Parietal lobe (tissue), 2 donors: ENCODE results near the gene NDUFV1. TPM values are rescaled to one million over a fixed set of nuclear protein-coding genes. Genes with fewer than 3 reads are reported as not detected.

Experiments
- small RNA-seq: library from RNA; depleted of rRNA; stranded (forward); fragments of <200 nt; gene quantifications from one replicate; pipeline ENCODE3, GENCODE V24; 2014; ENCODE audit warnings: low replicate concordance
- total RNA-seq: library from RNA; depleted of rRNA; stranded (reverse); fragments of >200 nt; gene quantifications from one replicate; pipeline ENCODE4 v1.2.3, GENCODE V29; 2014

The NDUFV1 gene
- total RNA-seq = 174 TPM

DNA sequence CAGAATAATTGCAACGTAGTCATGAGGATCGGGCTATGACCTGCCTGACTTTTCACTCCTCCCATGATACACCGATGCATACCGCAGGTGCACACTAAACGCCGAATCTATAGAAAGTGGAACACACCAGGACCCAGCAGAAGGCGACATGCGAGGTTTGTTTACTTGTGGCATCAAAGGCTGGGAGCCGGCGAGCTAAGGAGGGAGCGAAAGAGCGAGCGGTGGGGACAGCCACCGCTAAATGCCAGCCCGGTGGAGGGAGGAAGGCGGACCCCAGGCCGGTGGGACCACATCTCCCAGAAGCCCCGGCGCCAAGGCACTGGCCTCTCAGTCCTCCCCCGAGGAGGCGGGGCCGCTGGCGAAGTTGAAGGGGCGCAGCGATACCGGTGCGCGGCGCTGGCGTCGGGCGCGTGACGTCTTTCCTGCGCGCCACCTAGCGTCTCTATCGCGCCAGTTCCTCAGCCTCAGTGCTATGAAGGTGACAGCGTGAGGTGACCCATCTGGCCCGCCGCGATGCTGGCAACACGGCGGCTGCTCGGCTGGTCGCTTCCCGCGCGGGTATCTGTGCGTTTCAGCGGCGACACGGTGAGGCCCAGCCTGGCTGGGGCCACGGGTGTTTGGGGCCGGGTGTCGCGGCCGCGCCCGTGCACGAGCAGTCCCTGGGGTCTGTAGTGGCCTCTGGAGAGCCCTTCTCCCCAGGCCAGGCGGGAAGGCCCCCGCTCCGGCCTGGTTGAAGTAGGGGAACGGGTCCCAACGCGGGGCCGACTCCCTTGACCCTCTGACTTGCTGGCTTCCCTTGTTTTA, at the start of gene NDUFV1:
TSS of gene NDUFV1 (plus strand) at position 445 of the 804 bp plus-strand sequence. CDS start at position 514, 69 bp downstream.

DNA sequence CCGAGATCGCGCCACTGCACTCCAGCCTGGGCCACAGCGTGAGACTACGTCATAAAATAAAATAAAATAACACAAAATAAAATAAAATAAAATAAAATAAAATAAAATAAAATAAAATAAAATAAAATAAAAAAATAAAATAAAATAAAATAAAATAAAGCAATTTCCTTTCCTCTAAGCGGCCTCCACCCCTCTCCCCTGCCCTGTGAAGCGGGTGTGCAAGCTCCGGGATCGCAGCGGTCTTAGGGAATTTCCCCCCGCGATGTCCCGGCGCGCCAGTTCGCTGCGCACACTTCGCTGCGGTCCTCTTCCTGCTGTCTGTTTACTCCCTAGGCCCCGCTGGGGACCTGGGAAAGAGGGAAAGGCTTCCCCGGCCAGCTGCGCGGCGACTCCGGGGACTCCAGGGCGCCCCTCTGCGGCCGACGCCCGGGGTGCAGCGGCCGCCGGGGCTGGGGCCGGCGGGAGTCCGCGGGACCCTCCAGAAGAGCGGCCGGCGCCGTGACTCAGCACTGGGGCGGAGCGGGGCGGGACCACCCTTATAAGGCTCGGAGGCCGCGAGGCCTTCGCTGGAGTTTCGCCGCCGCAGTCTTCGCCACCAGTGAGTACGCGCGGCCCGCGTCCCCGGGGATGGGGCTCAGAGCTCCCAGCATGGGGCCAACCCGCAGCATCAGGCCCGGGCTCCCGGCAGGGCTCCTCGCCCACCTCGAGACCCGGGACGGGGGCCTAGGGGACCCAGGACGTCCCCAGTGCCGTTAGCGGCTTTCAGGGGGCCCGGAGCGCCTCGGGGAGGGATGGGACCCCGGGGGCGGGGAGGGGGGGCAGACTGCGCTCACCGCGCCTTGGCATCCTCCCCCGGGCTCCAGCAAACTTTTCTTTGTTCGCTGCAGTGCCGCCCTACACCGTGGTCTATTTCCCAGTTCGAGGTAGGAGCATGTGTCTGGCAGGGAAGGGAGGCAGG, 23.2 kb upstream of the NDUFV1 start, which contains the start of gene GSTP1:
TSS of gene GSTP1 (plus strand) at position 566 of the 958 bp plus-strand sequence. CDS start at position 598, 32 bp downstream.

DNA sequence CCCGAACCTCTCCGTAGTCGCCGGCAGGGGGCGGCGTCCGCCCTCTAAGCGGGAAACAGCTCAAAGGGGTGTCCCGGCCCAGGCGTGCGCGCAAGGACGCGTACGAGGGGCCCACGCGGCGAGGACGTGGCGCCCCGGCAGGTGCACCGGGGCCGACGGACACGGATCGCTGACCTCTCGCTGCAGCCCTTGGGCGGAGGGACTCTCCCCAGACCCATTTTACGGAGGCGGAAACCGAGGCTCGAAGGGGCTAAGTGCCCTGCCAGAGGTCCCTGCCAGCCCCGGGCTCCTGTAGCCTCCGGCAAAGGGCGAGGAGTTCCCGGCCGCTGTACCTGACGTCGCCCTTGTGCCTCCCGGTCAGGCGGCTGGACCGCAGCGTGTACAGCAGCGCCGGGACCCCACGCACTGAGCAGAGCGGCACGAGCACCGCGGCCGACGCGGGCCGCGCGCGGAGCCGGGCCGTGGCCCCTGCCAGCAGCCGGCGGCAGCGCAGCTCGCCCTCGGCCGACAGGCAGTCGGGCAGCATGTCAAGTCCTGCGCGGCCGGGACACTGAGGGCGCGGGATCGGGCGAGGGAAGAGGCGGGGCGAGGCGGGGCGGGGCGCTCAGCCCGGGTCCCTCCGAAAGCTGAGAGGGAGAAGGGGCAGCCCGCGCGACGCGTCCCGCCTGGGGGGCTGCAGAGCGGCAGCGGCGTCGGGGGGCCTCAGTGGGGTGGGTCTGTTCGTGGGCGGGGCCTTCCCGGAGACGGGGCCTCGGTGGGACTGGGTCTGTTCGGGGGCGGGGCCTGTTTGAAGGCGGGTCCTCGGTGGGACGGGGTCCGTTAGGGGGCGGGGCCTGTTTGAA, 22.9 kb downstream of the NDUFV1 start, which contains the start of gene NUDT8:
TSS of gene NUDT8 (minus strand) at position 552 of the 842 bp plus-strand sequence. CDS start at position 526, 26 bp downstream.

DNA sequence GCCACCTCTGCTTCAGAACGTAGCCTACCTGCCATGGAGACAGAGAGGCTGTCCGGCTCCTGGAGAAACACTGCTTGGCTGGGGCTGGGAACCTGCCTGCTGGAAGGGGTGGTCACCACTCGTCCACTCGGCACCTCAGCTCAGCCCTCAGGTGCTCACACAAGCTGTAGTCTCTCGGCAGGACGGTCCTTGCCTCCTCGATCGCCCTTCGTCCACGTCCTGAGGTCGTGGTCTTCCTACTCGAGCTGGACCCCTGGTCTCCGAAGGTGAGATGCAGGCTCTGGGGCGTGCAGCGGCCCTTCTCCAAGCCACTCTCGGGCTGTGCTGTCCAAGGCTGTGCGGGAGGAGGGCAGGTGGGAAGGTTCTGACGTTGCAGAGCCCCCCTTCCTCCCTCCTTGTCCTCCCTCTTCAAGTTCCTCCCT, 32.7 kb downstream of the NDUFV1 start, which contains the start of gene TBX10:
TSS of gene TBX10 (minus strand) at position 326 of the 422 bp plus-strand sequence. CDS start at position 35, 291 bp downstream.

Small RNA genes within 50 kb of the gene (small RNA-seq; reads per million reads assigned to genes)
- gene AP003385.3 = not detected

Other genes with a start within 250 kb of the NDUFV1 start
- 0.31 TPM for gene CLCF1, start 233.3 kb upstream of the NDUFV1 start, total RNA-seq
- gene RAD9A, start 214.9 kb upstream of the NDUFV1 start, total RNA-seq = 27.5 TPM
- 57.0 TPM for gene PPP1CA, start 205.1 kb upstream of the NDUFV1 start, total RNA-seq
- 0.31 TPM for gene TBC1D10C, start 202.9 kb upstream of the NDUFV1 start, total RNA-seq
- 0.31 TPM for gene CARNS1, start 191.3 kb upstream of the NDUFV1 start, total RNA-seq
- gene RPS6KB2, start 178.4 kb upstream of the NDUFV1 start, total RNA-seq = 16.0 TPM
- 0.63 TPM for gene PTPRCAP, start 169.3 kb upstream of the NDUFV1 start, total RNA-seq
- 24.4 TPM for gene CORO1B, start 163.5 kb upstream of the NDUFV1 start, total RNA-seq
- gene GPR152, start 154.2 kb upstream of the NDUFV1 start, total RNA-seq = not detected
- gene CABP4, start 151.6 kb upstream of the NDUFV1 start, total RNA-seq = not detected
- 19.7 TPM for gene TMEM134, start 137.7 kb upstream of the NDUFV1 start, total RNA-seq
- gene AIP, start 123.9 kb upstream of the NDUFV1 start, total RNA-seq = 46.0 TPM
- 39.1 TPM for gene PITPNM1, start 101.6 kb upstream of the NDUFV1 start, total RNA-seq
- 6.6 TPM for gene CDK2AP2, start 98.8 kb upstream of the NDUFV1 start, total RNA-seq
- gene CABP2, start 83.5 kb upstream of the NDUFV1 start, total RNA-seq = not detected
- gene GSTP1, start 23.1 kb upstream of the NDUFV1 start, total RNA-seq = 151 TPM
- 4.4 TPM for gene NUDT8, start 23.0 kb downstream of the NDUFV1 start, total RNA-seq
- gene TBX10, start 32.8 kb downstream of the NDUFV1 start, total RNA-seq = not detected
- gene ACY3, start 43.8 kb downstream of the NDUFV1 start, total RNA-seq = not detected
- not detected for gene ALDH3B2, start 67.7 kb downstream of the NDUFV1 start, total RNA-seq